Esophagus muscularis mucosa (tissue), 4 donors: ENCODE results near the gene ZNF319. TPM values are rescaled to one million over a fixed set of nuclear protein-coding genes. Genes with fewer than 3 reads are reported as not detected.

Experiments used
- DNase-seq: peaks from one replicate; pipeline ENCODE4 v3.0.0-alpha.2; 2017; ENCODE audit errors: extremely low spot score
- H3K27ac ChIP-seq, 4 donors: fragments of 200-600 bp; sonication (generic); replicated peaks in 1 of 4; 1 replicate in 3 of 4; 2 replicates in 1 of 4; pipeline ENCODE4 v1.5.1; 2016 to 2019; ENCODE audit warnings: mild to moderate bottlenecking in 1 of 4
- H3K27me3 ChIP-seq, 4 donors: fragments of 200-600 bp; sonication (generic); one replicate each; pipeline versions ENCODE4 v1.5.1 to v1.6.0; 2016 to 2019
- H3K36me3 ChIP-seq, 4 donors: fragments of 200-600 bp; sonication (generic); one replicate each; pipeline ENCODE4 v1.5.1; 2016 to 2019
- H3K4me1 ChIP-seq, 4 donors: fragments of 200-600 bp; sonication (generic); one replicate each; pipeline ENCODE4 v1.5.1; 2016 to 2019
- H3K4me3 ChIP-seq, 4 donors: fragments of 200-600 bp; sonication (generic); 1 replicate in 2 of 4; 2 replicates in 2 of 4; pipeline ENCODE4 v1.5.1; 2016 to 2019; ENCODE audit warnings: mild to moderate bottlenecking in 4 of 4, moderate library complexity in 1 of 4
- H3K9me3 ChIP-seq, 4 donors: fragments of 200-600 bp; sonication (generic); 1 replicate in 3 of 4; 2 replicates in 1 of 4; pipeline ENCODE4 v1.5.1; 2016 to 2019
- EP300 ChIP-seq: sonication (generic); formaldehyde crosslinking; IDR thresholded peaks from one replicate; pipeline ENCODE4 v1.6.1; 2017; ENCODE audit warnings: antibody characterized with exemption
- POLR2A ChIP-seq: fragments of 450-650 bp; IDR thresholded peaks from one replicate; pipeline ENCODE4 v1.6.1; 2017; ENCODE audit warnings: antibody characterized with exemption, moderate library complexity, mild to moderate bottlenecking, low read depth
- POLR2AphosphoS5 ChIP-seq, 2 donors: sonication (generic); formaldehyde crosslinking; IDR thresholded peaks; one replicate each; pipeline ENCODE4 v1.6.1; 2017; ENCODE audit warnings: antibody characterized with exemption in 2 of 2
- WGBS: methylation state at CpG from one replicate; pipeline ENCODE4 v1.1.5; 2018; 5-methylcytosine and 5-hydroxymethylcytosine counted together
- intact Hi-C: fragments of 100-400 bp; cut with DNase I; formaldehyde crosslinking; loops from one replicate; pipeline ENCODE4 v1.15.1; 2023
- total RNA-seq, 4 donors: library from RNA; depleted of rRNA; stranded (reverse); fragments of >200 nt; gene quantifications; one replicate each; pipeline versions ENCODE4 v1.1.0 to v1.2.1, GENCODE V29; 2016
- TF ChIP-seq, protein P1 (sequence below), 3 experiments: fragments of 200-600 bp in 2 of 3; fragments of 450-650 bp in 1 of 3; sonication (generic) in 2 of 3; IDR thresholded peaks; one replicate each; pipeline ENCODE4 v1.5.1; 2017 to 2019; ENCODE audit warnings: antibody characterized with exemption in 3 of 3, mild to moderate bottlenecking in 2 of 3, moderate library complexity in 1 of 3

Gene ZNF319
- total RNA-seq, 4 donors from 2014 or later, result 7.1 to 20.9 (median 12.8) TPM

- no peak overlapping the region for H3K27ac ChIP-seq
- no peaks in the 10 kb centered on the region for H3K9me3 ChIP-seq
- TF ChIP-seq POLR2AphosphoS5 (IDR thresholded peaks at IDR 0.05) (no peak), EP300 (no peak), POLR2A (no peak)
- TF ChIP-seq, protein P1, sequence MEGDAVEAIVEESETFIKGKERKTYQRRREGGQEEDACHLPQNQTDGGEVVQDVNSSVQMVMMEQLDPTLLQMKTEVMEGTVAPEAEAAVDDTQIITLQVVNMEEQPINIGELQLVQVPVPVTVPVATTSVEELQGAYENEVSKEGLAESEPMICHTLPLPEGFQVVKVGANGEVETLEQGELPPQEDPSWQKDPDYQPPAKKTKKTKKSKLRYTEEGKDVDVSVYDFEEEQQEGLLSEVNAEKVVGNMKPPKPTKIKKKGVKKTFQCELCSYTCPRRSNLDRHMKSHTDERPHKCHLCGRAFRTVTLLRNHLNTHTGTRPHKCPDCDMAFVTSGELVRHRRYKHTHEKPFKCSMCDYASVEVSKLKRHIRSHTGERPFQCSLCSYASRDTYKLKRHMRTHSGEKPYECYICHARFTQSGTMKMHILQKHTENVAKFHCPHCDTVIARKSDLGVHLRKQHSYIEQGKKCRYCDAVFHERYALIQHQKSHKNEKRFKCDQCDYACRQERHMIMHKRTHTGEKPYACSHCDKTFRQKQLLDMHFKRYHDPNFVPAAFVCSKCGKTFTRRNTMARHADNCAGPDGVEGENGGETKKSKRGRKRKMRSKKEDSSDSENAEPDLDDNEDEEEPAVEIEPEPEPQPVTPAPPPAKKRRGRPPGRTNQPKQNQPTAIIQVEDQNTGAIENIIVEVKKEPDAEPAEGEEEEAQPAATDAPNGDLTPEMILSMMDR (IDR thresholded peaks at IDR 0.05), result no peak
- H3K4me1 ChIP-seq, result peaks cover under 1 to 7% (median 2%) of the 10 kb centered on the region in 4 donors
- peaks cover 0 to 88% (median 79%) of the 10 kb centered on the region in 4 donors for H3K36me3 ChIP-seq
- no peak overlapping the region for H3K4me3 ChIP-seq
- intact Hi-C loops, result no loop called here
- DNase-seq, result no peak
- no peaks in the 10 kb centered on the region for H3K27me3 ChIP-seq
- WGBS, result no CpG with 5 or more reads among the region's 18 CpGs
Observed at GRCh38 chr16:58041628-58041955, 41.1 kb upstream of the ZNF319 start.

DNA sequence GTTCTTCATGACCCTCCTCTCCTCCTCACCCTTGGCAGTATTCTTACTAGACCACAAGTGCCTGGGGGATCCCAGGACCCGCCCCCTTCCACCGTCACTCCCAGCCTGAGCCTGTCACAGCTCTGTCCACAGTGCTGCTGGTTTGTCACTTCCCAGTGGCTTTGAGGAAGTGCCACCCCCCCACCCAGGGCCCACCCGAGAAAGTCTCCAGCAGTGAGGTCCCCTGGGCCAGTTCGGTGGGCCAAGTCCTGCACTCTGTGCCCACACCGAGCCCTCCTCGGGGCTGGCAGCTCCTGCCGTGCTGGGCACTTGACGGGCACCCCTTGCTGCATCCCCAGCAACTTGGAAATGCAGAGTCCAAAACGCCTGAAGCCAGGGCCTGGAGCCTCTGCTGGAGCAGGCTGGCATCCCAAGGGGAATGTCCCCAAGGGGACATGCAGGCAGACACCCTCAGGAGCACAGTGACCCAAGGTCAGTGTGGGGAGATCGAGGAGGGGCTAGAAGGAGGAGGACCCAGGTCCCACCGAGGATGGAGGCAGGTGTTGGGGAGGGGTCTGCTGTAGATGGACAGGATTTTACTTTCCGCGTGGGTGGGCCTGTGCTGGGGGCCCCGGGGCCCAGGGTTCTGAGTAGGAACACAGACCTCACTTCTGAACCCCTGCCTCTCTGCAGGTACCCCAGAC, 40.6 kb upstream of the ZNF319 start:
- H3K36me3 ChIP-seq, result peaks cover 0 to 88% (median 79%) of the 10 kb centered on the region in 4 donors
- no peak overlapping the region for H3K4me3 ChIP-seq
- no peaks in the 10 kb centered on the region for H3K27me3 ChIP-seq
- no peaks in the 10 kb centered on the region for H3K9me3 ChIP-seq
- 90% methylated on average over 5 of the region's 14 CpGs for WGBS
- H3K27ac ChIP-seq, result no peak overlapping the region
- H3K4me1 ChIP-seq, result peaks cover 2 to 8% (median 6%) of the 10 kb centered on the region in 4 donors
- no peak for TF ChIP-seq EP300
- TF ChIP-seq, protein P1 (IDR thresholded peaks at IDR 0.05), result no peak
- TF ChIP-seq POLR2A, result no peak
- TF ChIP-seq POLR2AphosphoS5 (IDR thresholded peaks at IDR 0.05), result no peak
- no peak for DNase-seq
- intact Hi-C loops, result no loop called here

DNA sequence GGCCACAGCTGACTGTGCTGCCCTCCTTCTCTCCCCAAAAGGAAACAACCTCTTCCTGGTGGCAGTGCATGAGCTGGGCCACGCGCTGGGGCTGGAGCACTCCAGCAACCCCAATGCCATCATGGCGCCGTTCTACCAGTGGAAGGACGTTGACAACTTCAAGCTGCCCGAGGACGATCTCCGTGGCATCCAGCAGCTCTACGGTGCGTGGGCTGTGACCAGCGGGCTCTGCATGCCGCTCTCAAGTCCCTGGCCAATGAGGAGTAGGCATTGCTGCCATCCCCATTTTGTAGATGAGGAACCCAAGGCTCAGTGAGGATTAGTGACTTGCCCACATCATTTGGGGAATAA, 40.0 kb upstream of the ZNF319 start:
- no peaks in the 10 kb centered on the region for H3K9me3 ChIP-seq
- peaks cover 6 to 14% (median 9%) of the 10 kb centered on the region in 4 donors for H3K4me1 ChIP-seq
- intact Hi-C loops, result no loop called here
- no peak for TF ChIP-seq POLR2A
- TF ChIP-seq EP300, result no peak
- TF ChIP-seq POLR2AphosphoS5 (IDR thresholded peaks at IDR 0.05), result no peak
- TF ChIP-seq, protein P1 (IDR thresholded peaks at IDR 0.05), result no peak
- H3K27me3 ChIP-seq, result no peaks in the 10 kb centered on the region
- H3K4me3 ChIP-seq, result no peak overlapping the region
- 90% methylated on average over 2 of the region's 12 CpGs for WGBS
- DNase-seq, result no peak
- no peak overlapping the region for H3K27ac ChIP-seq
- H3K36me3 ChIP-seq, result peaks cover 0 to 84% (median 78%) of the 10 kb centered on the region in 4 donors

DNA sequence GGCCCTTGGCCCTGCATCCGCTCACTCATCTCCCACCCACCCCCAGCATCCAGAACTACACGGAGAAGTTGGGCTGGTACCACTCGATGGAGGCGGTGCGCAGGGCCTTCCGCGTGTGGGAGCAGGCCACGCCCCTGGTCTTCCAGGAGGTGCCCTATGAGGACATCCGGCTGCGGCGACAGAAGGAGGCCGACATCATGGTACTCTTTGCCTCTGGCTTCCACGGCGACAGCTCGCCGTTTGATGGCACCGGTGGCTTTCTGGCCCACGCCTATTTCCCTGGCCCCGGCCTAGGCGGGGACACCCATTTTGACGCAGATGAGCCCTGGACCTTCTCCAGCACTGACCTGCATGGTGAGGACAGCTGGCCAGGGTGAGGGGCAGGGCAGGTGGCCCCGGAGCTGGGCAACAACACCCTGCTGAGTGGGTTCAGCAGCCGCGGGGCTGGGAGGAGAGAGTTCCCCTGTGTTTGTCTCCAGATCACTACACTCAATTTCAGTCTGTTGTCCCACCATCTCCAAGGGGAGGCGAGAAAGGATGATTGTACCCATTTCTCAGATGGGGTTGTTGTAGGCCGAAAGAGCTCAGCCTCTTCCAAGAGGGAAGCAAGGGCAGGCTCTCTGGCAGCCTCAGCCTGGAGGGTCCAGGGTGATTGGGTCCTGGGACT, 39.5 kb upstream of the ZNF319 start:
- WGBS, result 90% methylated on average over 19 of the region's 26 CpGs
- H3K4me3 ChIP-seq, result no peak overlapping the region
- peaks cover 6 to 16% (median 12%) of the 10 kb centered on the region in 4 donors for H3K4me1 ChIP-seq
- H3K27ac ChIP-seq, result no peak overlapping the region
- H3K9me3 ChIP-seq, result no peaks in the 10 kb centered on the region
- intact Hi-C loops, result no loop called here
- TF ChIP-seq EP300, result no peak
- TF ChIP-seq, protein P1 (IDR thresholded peaks at IDR 0.05), result no peak
- TF ChIP-seq POLR2A, result no peak
- TF ChIP-seq POLR2AphosphoS5 (IDR thresholded peaks at IDR 0.05), result no peak
- H3K27me3 ChIP-seq, result no peaks in the 10 kb centered on the region
- no peak for DNase-seq
- peaks cover 0 to 79% (median 73%) of the 10 kb centered on the region in 4 donors for H3K36me3 ChIP-seq
